Dermis blood vessel endothelial cell (primary cell): ENCODE data around the gene ABCA3. TPM values are rescaled to one million over a fixed set of nuclear protein-coding genes. Genes with fewer than 3 reads are reported as not detected.

Source experiments
- DNase-seq: peaks from one replicate; pipeline ENCODE4 v3.0.0; 2010
- total RNA-seq: library from RNA; depleted of rRNA; stranded (reverse); fragments of >200 nt; gene quantifications from 2 replicates; pipeline ENCODE4 v1.2.3, GENCODE V29; 2014

Gene ABCA3
- total RNA-seq, 1 donor from 2014 or later = 29.1 TPM

- DNase-seq = no peak
Observed at GRCh38 chr16:2308089-2308962, 32.2 kb downstream of the ABCA3 start.

- no peak for DNase-seq
Observed at GRCh38 chr16:2299915-2300192, 40.7 kb downstream of the ABCA3 start.

DNA sequence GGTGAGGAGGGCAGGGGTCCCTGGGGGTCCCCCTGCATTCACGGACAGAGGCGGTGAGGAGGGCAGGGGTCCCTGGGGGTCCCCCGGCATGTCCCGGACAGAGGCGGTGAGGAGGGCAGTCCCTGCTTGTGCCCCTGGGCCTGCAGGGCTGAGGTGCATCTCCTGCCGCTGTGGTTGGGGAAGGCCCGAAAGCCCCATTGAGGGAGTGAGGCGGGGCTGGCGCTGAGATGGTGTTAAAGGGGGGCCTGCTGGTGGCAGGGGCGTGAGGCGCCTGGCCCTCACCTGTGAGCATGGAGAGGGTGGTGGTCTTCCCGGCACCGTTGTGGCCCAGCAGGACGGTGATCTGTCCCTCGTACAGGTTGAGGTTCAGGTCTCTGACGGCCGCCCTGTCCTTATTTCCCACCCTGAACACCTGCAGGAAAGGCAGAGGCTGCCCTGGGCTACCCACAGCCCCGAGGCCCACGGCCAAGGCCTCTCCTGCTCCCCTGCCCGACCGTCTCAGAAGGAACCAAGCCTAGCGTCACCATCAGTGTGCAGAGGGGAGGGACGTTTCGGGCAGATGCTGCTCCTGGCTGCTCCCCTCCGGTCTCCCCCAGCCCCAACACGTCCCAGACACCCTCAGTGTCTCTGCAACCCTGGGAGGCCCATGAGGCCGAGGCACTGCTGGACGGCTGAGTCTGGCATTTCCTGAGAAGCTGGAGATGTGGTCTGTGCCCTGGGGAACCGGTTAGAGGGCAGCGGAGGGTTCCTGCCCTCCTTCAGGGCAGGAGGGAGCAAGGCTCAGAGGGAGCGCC, 41.2 kb downstream of the ABCA3 start:
- no peak for DNase-seq

DNA sequence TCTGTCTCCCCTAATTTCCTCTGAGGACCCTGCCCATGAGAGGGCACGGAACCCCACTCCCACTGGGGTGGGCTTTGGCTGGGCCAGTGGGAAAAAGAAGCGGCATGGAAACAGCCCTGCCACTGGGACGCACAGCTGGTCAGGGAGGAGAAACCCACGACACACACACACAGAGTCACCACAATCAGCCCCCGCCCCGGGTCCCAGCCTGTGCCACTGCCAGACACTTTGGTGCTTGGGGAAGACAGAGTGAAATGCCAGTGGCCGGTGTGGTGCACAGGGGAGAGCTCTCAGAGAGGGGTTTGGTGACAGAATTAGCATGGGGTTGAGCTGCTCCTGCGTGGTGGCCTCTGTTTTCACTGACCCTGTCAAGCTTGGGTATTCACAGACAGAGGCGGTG, 41.9 kb downstream of the ABCA3 start:
- DNase-seq = no peak

GRCh38 chr16:2297506-2297860, 43.0 kb downstream of the ABCA3 start:
- DNase-seq = no peak

DNA sequence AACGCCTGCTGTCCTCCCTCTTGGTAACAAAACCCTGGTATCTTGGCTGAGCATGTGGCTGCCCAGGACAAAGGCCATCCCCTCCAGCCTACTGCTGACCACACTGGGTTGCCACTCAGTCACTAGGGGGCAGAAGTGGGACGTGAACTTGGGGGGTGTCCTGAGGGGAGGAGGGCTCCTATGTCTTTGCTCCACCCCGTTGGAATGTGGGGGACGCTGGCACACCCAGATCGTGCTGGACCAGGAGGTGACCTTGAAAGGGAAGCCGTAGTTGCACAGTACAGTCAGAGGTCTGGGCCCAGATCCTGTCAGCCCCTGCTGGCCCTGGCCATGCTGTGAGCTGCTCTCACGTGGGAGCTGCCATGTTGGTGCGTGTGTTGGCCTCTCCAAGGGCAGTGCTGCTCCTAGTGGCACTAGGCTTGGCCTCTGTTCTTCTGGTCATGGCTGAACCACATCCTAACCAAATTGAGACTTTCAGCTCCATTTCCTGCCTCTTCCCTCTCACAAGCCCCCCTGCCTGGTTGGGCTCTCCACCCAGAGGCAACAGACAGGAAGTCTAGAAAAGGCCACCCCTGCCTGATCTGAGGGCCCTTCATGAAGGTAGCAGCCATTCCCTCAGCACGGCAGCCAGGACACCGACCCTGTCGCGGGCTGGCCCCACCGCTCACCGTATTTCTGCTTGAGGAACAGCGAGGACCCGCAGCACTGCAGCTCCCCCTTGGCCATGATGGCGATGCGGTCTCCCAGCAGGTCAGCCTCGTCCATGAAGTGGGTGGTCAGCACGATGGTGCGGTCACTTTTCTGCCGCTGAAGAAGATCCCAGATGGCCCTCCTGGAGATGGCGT, 43.6 kb downstream of the ABCA3 start:
- DNase-seq = peak; percentile 74

GRCh38 chr16:2295056-2295798, 45.3 kb downstream of the ABCA3 start:
- no peak for DNase-seq

GRCh38 chr16:2292221-2292620, 48.3 kb downstream of the ABCA3 start:
- DNase-seq = no peak

DNA sequence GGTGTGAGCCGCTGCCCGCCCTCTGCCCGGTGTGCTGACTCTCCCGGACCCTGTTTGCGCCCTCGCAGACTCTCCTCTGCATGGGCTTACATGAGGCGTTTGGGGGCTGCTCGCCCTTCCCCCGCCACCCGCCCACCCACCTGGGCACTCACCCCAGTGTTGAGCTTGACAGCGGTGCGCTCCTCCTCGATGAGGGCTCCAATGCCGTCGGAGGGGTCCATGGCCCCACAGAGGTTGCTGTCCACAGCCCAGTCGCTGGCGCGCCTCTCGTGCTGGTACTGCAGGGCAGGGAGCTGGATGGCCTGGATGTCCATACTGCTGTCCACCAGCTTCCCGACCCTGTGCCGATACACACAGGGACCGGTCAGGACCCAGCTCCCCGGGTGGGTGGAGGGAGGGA, 51.2 kb downstream of the ABCA3 start:
- DNase-seq = no peak

DNA sequence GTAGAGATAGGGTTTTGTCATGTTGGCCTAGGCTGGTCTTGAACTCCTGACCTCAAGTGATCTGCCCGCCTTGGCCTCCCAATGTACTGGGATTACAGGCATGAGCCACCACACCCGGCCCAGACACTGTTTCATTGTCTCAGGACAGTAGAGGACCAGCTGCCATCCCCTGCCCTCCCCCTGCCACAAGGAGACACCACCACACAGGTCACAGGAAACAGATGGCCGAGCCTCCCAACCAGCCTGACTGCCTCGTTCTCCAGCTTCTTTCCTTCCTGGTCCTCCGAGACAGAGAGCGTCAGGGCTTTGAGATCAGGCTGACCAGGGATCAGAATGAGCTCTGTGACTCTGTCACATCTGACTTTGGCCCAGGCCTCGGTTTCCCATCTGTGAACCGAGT, 51.8 kb downstream of the ABCA3 start:
- DNase-seq = peak; percentile 38

- no peak for DNase-seq
Observed at GRCh38 chr16:2287916-2288547, 52.5 kb downstream of the ABCA3 start.

DNA sequence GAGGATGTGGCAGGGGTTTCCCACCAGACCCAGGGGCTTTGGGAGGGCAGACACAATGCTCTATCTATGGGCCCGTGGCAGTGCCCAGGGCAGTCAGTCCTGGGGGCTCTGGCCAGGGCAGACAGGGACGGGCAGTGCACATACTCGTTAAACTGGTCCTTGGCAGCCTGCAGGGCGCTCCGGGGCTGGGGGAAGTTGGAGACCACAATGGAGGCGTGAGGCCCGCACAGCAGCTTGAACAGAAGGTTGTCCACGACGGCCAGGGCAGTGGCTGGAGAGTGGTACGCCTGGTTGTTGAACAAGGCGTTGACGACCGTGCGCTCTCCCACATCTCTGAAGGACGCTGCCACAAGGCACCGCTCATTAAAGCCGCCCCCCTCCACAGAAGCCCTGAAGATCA, 54.0 kb downstream of the ABCA3 start:
- DNase-seq = no peak

DNA sequence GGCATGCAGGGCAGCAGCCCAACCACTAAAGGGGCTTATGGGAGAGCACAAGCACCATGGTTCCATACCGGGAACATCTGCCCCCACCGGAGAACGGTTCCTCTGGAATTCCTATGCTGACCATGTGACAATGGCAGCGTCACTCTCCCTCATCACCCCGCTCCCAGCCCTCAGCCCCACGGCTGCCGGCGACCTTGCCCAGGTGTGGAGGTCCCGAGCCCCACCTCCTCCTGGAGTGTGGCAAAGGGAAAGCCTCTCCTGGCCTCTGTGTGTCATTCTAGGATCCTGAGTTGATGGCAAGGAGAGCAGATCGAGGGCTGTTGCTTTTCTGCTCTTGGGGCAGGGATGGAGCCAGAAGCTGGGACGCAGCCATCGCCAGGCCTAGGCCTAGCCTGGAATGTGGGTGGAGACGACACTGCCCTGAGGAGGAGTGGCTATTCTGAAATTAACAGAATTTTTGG, 54.8 kb downstream of the ABCA3 start:
- no peak for DNase-seq

DNA sequence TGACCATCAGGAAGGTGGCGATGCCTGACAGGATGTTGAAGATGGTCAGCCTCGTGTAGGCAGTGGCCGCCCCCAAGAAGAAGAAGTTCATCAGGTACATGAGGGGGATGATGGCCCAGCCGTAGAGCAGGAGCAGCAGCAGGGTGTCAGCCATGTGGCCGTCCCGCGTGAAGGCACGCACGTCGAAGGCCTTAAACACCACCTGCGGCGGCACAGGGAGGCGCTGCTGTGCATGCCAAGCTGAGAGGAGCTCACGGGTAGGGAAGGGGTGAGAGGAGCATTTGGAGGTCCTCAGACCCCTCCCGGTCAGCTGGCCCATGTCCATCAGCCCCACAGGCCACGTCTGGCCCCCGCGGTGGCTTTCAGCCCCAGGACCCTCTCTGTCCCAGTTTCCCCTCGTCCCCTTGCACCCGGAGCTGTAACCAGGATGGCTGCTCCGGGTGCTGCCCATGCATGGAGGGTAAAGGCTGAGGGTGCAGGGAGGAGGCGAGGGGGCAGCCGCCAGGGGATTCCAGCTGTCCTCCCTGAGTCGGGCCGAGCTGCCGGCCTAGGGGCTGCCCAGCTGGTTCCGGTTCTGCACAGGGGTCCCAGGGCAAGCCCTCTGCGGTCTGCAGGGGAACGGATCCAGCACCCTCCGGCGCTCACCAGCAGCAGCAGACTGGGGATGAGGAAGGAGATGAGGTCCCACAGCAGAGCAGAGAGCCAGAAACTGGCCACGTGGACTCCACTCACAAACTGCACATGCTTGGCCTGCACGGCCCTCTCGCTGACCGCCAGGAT, 55.5 kb downstream of the ABCA3 start:
- no peak for DNase-seq

DNA sequence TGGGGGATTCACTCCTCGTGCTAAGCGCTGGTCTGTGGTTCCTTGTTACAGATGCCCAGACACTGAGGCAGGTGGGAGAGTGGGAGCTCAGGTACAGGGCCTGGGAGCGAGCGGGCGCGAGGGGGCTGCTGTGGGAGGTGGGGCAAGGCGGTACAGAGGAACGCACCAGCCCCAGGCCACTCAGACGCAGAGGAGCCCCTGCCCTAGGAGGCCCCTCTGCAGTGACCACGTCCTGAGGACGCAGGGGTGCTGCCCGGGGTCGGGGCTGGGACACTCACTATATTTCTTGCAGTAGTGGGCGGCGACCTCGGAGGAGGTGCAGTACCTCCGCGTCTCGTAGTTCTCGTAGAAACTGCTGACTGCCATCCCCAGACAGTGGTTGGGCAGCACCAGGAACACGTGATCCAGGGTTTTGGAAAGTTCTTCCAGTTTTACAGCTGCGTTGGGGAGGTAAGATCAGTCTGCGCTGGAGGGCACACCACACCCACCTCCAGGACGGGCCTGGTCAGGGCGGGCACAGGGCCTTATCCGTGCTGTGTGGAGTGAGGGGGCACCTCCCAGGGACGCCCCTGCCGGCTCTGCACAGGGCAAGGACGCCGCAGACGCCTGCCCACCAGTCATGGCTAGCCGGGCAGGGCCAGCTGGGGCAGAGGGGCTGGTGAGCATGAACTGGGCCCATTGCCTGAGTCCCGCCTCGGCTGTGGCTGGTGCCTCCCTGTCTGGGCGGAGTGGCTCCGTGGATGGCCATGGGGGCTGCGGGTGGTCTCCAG, 56.3 kb downstream of the ABCA3 start:
- DNase-seq = no peak

GRCh38 chr16:2282866-2283555, 57.5 kb downstream of the ABCA3 start:
- DNase-seq = no peak

- DNase-seq = no peak
Observed at GRCh38 chr16:2282262-2282661, 58.3 kb downstream of the ABCA3 start.

DNA sequence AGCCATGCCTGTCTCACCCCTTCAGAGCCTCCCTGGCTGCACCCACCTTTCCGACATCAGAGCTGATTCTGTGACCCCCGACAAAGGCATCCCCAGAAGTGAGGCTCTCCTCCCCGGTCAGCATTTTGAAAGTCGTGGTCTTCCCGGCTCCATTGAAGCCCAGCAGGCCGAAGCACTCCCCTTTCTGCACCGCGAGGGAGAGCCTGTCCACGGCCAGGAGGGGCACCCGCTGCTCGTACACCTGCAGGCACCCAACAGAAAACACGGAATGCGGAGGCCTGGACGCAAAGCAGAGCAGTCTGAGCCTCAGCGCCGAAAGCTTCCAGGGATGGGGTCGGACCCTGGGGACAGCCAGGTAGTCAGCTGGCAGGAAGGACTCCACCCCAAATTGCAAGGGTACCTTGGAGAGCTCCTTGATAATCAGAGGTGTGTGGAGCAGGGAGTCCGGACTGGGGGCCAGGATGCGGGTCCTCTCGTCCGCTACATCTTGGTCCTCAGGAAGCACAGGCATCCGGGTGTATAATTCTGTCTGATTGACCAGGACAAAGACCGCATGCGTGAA, 59.5 kb downstream of the ABCA3 start:
- no peak for DNase-seq

DNA sequence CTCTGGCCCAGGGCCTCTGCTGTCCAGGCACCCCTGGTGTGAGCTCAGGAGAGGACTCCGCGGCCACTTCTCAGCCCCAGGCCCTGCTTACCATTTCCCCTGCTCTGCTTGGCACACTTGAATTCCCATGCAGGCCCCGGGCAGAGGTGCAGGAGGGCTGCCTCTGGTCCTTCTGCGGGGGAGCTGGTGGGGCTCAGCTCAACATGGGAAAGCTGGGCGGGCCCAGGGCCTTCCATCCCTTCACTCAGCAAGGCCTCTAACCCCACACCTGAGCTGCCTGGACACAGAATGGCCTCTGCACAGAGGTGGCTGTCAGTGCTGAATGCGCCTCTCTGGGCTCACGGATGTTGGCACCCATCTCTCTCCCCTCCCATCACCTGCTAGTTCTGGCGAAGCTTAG, 60.1 kb downstream of the ABCA3 start:
- DNase-seq = no peak
